Measurements from ENCODE around the gene CYTH1. TPM values are rescaled to one million over a fixed set of nuclear protein-coding genes. Genes with fewer than 3 reads are reported as not detected.

CYTH1 gene
- total RNA-seq, 8 experiments from 2014 or later, result 13.9 to 46.4 (median 30.0) TPM

DNA sequence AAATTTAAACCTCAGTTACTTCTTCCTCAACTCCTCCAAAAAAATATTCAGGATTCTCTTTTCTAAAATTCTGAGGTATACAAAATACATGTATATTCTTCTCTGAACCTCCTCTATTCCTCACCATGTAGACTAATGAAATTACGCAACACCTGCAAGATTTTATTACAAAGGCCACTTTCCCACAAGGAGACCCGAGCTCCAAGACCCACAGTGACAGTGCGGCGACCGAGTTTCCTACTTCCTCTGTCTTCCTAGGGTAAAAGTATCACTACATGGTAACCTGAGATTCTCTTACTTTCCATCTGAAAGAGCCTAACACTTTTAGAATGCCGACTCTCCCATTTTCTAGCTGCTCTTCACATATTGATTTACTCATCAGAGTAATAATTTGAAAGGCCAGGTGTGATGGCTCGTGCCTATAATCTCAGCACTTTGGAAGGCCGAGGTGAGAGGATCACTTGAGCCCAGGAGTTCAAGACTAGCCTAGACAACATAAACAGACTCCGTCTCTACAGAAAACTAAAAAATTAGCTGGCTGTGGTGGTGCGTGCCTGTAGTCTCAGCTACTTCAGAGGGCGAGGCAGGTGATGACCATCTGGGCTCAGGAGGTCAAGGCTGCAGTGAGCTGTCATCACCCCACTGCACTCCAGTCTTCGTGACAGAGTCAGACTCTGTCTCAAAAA, 35.7 kb downstream of the CYTH1 start:
- H3K4me3 ChIP-seq, result no peak overlapping the region
- no peak overlapping the region for H3K27ac ChIP-seq
- WGBS, 10 experiments, result 69 to 100% (median 81%) methylated on average over 1 to 11 of the region's 12 CpGs
- ATAC-seq (replicated peaks in 6 of 8), result no peak
- H3K4me1 ChIP-seq (replicated peaks in 1 of 2), result no peaks in the 10 kb centered on the region
- in situ Hi-C loops (cut with MboI; ENCODE audit: low pct_unique_long_range_greater_than_20kb in 2 of 9, low sequenced_read_pairs in 9 of 9, unreplicated experiment in 9 of 9), result no loop called here

- H3K27ac ChIP-seq, result no peak overlapping the region
- in situ Hi-C loops (cut with MboI; ENCODE audit: low pct_unique_long_range_greater_than_20kb in 2 of 9, low sequenced_read_pairs in 9 of 9, unreplicated experiment in 9 of 9), result no loop called here
- 0 to 100% (median 79%) methylated on average over 1 to 11 of the region's 12 CpGs for WGBS, 10 experiments
- no peak for ATAC-seq (replicated peaks in 6 of 8)
- no peaks in the 10 kb centered on the region for H3K4me1 ChIP-seq (replicated peaks in 1 of 2)
- no peak overlapping the region for H3K4me3 ChIP-seq
These were observed 36.5 kb downstream of the CYTH1 start for GRCh38 chr17:78745407-78746088.

- no peak for ATAC-seq (replicated peaks in 6 of 8)
- WGBS, 10 experiments, result 59 to 100% (median 99%) methylated on average over 1 to 5 of the region's 5 CpGs
These were observed 39.2 kb downstream of the CYTH1 start for GRCh38 chr17:78742901-78743300.

DNA sequence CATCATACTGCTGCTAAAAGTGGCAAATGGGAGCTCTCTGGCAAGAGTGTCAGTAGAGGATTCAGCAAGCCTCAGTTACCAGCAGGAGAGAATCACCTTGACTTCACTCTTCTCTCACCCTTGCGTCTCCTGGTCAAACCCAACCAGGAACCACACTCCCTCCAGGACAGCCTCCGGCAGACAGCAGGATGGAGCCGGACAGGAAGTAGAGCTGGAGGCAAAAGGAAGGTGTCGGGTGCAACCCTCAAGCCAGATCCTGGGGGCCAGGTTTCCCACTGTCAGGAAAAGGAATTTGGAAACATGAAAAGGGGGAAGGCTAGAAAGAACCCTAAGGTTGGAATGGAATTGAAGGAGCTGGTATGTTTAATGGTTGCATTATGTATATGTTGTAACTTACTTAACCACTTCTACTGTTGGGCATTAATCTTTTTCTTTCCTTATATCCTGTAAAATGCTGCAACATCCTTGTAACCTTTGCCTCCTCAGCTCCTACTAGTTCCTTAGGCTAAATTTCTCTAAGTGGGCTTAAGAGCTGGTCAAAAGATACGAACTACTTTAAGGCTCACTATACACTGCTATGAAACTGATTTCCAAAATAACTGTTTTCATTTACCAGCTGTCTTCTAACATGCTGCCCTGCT, 40.3 kb downstream of the CYTH1 start:
- Histone ChIP-seq H3K27ac (no peak overlapping the region), H3K4me1 (replicated peaks in 1 of 2) (peaks cover 4% of the 10 kb centered on the region in 2 donors), H3K4me3 (no peak overlapping the region)
- in situ Hi-C loops (cut with MboI; ENCODE audit: low pct_unique_long_range_greater_than_20kb in 2 of 9, low sequenced_read_pairs in 9 of 9, unreplicated experiment in 9 of 9), result no loop called here
- ATAC-seq (replicated peaks in 6 of 8), result no peak
- WGBS, 10 experiments, result 64 to 100% (median 97%) methylated on average over 1 to 3 of the region's 5 CpGs; no CpG with 5 or more reads in 4 of the 10 experiments

More at GRCh38 chr17:78742901-78743300, 39.2 kb downstream of the CYTH1 start:
- no peak overlapping the region for H3K27ac ChIP-seq
- in situ Hi-C loops (cut with MboI; ENCODE audit: low pct_unique_long_range_greater_than_20kb in 2 of 9, low sequenced_read_pairs in 9 of 9, unreplicated experiment in 9 of 9), result no loop called here
- H3K4me3 ChIP-seq, result no peak overlapping the region
- H3K4me1 ChIP-seq (replicated peaks in 1 of 2), result no peaks in the 10 kb centered on the region

DNA sequence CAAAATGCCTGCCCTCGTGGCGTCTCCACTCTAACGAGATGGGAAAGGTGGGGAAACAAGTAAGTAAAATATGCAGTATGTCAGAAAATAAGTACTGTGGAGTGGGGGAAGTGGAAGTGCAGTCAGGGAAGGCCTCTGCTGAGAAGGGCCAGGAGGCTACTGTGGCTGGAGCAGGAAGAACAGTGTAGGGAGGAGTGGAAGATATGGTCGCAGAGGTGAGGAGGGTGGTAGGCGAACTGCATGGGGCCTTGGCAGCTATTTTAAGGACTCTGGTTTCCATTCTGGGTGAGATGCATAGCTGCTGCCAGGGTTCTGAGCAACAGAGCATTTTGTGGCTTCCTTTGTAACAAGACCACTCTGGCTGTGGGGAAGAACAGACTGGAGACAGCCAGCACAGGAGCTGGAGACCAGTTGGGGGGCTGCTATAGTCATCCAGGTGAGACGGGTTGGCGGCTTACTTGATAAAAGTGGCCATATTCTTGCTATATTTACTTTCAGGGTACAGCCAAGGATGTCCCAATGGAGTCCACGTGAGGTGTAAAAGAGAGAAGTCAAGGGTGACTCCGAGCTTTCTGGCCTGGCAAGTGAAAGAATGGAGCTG, 42.6 kb downstream of the CYTH1 start:
- Histone ChIP-seq H3K27ac (no peak overlapping the region), H3K4me1 (replicated peaks in 1 of 2) (peaks cover 4% of the 10 kb centered on the region in 2 donors), H3K4me3 (no peak overlapping the region)
- no peak for ATAC-seq (replicated peaks in 6 of 8)
- 90 to 100% (median 95%) methylated on average over 1 to 9 of the region's 9 CpGs; no CpG with 5 or more reads in 1 of the 10 experiments for WGBS, 10 experiments
- in situ Hi-C loops (cut with MboI; ENCODE audit: low pct_unique_long_range_greater_than_20kb in 2 of 9, low sequenced_read_pairs in 9 of 9, unreplicated experiment in 9 of 9), result no loop called here

DNA sequence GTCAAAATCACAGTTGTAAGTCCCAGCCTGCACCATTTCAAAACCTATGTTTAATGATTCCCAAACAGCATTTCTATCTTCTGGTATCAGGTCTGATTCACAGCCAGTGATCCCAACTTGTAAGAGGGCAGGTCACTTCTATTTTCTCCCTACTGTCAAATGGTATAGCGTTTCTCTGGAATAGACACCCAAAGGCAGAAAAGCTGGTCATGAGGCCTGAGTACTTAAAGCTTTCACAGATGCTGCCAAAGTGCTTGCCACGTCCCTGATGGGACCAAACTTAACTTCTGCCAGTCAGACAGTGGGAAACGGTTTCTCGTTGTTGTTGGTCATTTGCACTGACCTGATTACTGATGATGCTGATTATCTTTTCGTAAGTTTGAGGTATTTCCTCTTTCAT, 43.4 kb downstream of the CYTH1 start:
- 51 to 100% (median 93%) methylated on average over 1 to 5 of the region's 5 CpGs for WGBS, 10 experiments
- Histone ChIP-seq H3K4me3 (no peak overlapping the region), H3K27ac (no peak overlapping the region), H3K4me1 (replicated peaks in 1 of 2) (peaks cover 4% of the 10 kb centered on the region in 2 donors)
- in situ Hi-C loops (cut with MboI; ENCODE audit: low pct_unique_long_range_greater_than_20kb in 2 of 9, low sequenced_read_pairs in 9 of 9, unreplicated experiment in 9 of 9), result no loop called here
- ATAC-seq (replicated peaks in 6 of 8), result no peak

GRCh38 chr17:78738278-78738677, 43.8 kb downstream of the CYTH1 start:
- ATAC-seq (replicated peaks in 6 of 8), result peak in 3 of 8 experiments; percentile 21 to 70 (median 53)
- Histone ChIP-seq H3K4me3 (no peak overlapping the region), H3K27ac (no peak overlapping the region), H3K4me1 (replicated peaks in 1 of 2) (peaks cover 4% of the 10 kb centered on the region in 2 donors)
- 17 to 100% (median 78%) methylated on average over 1 to 5 of the region's 6 CpGs; no CpG with 5 or more reads in 2 of the 10 experiments for WGBS, 10 experiments
- in situ Hi-C loops (cut with MboI; ENCODE audit: low pct_unique_long_range_greater_than_20kb in 2 of 9, low sequenced_read_pairs in 9 of 9, unreplicated experiment in 9 of 9), result no loop called here

DNA sequence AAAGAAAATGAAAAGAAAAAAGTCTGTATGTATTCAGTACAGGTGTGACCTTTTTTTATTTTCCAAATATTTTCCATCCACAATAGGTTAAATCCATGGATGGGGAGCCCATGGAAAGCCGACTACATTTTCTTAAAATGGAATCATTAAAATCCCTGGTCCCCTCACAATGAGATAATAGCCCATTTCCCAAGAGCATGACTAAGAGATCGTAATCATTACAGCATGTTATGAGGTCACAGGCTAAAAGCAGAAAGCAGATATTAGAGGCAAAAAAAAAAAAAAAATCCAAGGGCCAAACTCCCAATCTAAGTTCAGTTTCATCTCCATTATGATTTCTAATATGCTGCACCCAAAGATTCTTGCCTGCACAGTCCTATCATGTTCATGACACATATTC, 44.7 kb downstream of the CYTH1 start:
- Histone ChIP-seq H3K4me1 (replicated peaks in 1 of 2) (peaks cover 4% of the 10 kb centered on the region in 2 donors), H3K27ac (no peak overlapping the region), H3K4me3 (no peak overlapping the region)
- peak in 6 of 8 experiments; percentile 37 to 79 (median 68) for ATAC-seq (replicated peaks in 6 of 8)
- in situ Hi-C loops (cut with MboI; ENCODE audit: low pct_unique_long_range_greater_than_20kb in 2 of 9, low sequenced_read_pairs in 9 of 9, unreplicated experiment in 9 of 9), result no loop called here
- 0 to 68% (median 58%) methylated on average over 1 to 2 of the region's 2 CpGs; no CpG with 5 or more reads in 2 of the 10 experiments for WGBS, 10 experiments

- Histone ChIP-seq H3K4me1 (replicated peaks in 1 of 2) (peaks cover 4% of the 10 kb centered on the region in 2 donors), H3K27ac (no peak overlapping the region), H3K4me3 (no peak overlapping the region)
- peak in 5 of 8 experiments; percentile 12 to 85 (median 36) for ATAC-seq (replicated peaks in 6 of 8)
- 50 to 94% (median 82%) methylated on average over 1 to 10 of the region's 15 CpGs; no CpG with 5 or more reads in 2 of the 10 experiments for WGBS, 10 experiments
- in situ Hi-C loops (cut with MboI; ENCODE audit: low pct_unique_long_range_greater_than_20kb in 2 of 9, low sequenced_read_pairs in 9 of 9, unreplicated experiment in 9 of 9), result no loop called here
These were observed 45.5 kb downstream of the CYTH1 start for GRCh38 chr17:78736526-78737079.

DNA sequence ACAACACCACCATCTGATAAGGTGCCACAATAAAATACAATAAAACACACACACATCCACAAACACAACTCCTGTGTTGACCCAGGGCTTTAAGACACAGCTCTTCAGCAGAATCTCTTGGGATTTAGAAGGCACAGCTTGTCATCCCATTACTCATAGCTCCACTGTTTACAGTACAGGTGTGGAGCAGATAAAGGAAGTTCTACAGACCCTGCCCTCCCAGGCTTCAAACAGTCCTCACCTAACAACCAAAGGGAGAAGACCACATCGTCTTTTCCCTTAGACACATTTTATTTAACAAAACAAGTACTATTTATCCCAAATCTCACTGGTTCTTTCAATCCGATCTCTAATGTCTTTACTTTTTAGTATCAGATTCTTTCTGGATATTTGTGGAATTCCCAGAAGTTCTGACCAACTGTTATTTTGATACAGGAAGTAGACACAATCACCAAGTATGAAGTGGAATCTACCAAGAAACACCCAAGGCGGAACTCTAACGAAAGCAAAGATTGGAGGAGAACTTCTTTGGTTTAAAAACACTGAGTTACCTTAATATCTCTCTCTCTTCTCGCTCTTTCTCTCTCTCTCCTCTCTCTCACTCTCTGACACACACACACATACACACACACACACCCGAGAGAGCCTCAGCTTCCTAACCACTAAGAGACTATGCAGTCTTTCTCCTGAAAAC, 46.1 kb downstream of the CYTH1 start:
- peaks cover 4% of the 10 kb centered on the region in 2 donors for H3K4me1 ChIP-seq (replicated peaks in 1 of 2)
- WGBS, 10 experiments, result 40 to 100% (median 98%) methylated on average over 1 to 6 of the region's 6 CpGs
- no peak for ATAC-seq (replicated peaks in 6 of 8)
- in situ Hi-C loops (cut with MboI; ENCODE audit: low pct_unique_long_range_greater_than_20kb in 2 of 9, low sequenced_read_pairs in 9 of 9, unreplicated experiment in 9 of 9), result no loop called here
- no peak overlapping the region for H3K27ac ChIP-seq
- no peak overlapping the region for H3K4me3 ChIP-seq

DNA sequence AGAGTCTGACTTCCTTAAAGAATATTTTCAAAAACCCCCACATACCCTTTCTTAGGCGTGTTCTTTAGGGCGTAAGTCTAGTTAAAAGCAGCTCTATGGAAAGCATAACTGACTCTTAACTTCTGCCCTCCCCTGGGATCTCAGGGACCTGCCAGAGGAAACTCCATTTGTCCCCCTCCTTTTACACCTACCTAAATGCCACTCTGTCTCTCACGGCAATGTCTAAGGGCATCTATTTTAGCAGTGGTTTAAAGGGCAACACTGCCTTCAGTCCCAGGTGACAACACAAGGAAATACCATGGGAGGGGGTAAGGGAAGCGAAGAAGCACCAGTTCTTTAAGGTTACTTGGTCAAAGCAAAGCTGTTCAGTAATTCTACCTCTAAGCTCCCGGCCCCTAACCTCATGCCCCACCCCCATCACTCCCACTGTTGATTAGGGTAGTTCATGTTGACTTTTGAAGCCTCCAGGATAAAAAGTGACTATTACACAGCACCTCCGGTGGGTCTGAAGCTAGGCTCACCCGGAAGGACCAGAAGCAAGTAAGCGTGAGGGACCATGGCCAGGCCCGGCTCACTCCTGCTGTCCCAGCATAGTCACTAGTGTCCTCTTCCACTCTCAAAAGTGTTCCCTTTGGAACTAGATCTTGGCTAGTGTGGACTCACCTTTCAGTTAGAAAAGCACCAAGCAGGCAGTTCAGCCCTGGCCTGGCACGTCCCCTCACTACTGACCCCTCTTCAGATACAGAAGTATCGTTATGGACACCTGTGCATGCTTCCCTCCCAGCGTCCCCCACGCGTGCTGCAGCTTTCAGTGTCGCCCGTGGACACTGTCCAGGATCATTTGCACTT, 47.1 kb downstream of the CYTH1 start:
- in situ Hi-C loops (cut with MboI; ENCODE audit: low pct_unique_long_range_greater_than_20kb in 2 of 9, low sequenced_read_pairs in 9 of 9, unreplicated experiment in 9 of 9), result no loop called here
- Histone ChIP-seq H3K27ac (no peak overlapping the region), H3K4me3 (no peak overlapping the region), H3K4me1 (replicated peaks in 1 of 2) (peaks cover 4% of the 10 kb centered on the region in 2 donors)
- WGBS, 10 experiments, result 47 to 100% (median 87%) methylated on average over 2 to 8 of the region's 16 CpGs; no CpG with 5 or more reads in 1 of the 10 experiments
- no peak for ATAC-seq (replicated peaks in 6 of 8)

DNA sequence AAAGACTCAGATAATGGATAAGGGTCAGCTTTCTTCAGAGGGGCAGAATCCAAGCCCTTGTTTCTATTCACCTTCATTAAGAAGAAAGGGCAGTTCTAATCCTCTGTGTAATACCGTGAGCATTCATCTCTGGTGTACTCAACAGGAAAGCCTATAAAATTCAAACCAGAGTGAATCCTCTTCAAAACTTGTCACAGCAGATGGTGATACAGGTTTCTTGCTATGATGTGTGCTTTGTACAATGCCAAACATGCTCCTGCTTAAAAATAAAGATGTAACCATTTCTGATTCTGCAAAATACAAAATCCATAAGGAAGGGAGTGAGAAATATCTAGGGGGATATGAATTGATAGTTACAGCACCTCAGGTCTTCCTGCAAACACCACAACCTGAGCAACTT, 49.7 kb downstream of the CYTH1 start:
- Histone ChIP-seq H3K4me1 (replicated peaks in 1 of 2) (peaks cover 2 to 9% of the 10 kb centered on the region in 2 donors), H3K27ac (no peak overlapping the region), H3K4me3 (no peak overlapping the region)
- in situ Hi-C loops (cut with MboI; ENCODE audit: low pct_unique_long_range_greater_than_20kb in 2 of 9, low sequenced_read_pairs in 9 of 9, unreplicated experiment in 9 of 9), result no loop called here
- no peak for ATAC-seq (replicated peaks in 6 of 8)
- WGBS, 10 experiments, result 60 to 100% (median 83%) methylated on average over 1 of the region's 1 CpG; no CpG with 5 or more reads in 2 of the 10 experiments

Data from motor neuron (in vitro differentiated cells).